Vagina (tissue), 2 donors: ENCODE data around the gene PPM1N. TPM values are rescaled to one million over a fixed set of nuclear protein-coding genes. Genes with fewer than 3 reads are reported as not detected.

ENCODE experiments used
- DNase-seq, 2 donors: peaks; one replicate each; pipeline ENCODE4 v3.0.0-alpha.2; 2017; ENCODE audit errors: extremely low spot score in 2 of 2
- H3K27ac ChIP-seq: fragments of 200-600 bp; sonication (generic); one replicate; pipeline ENCODE4 v1.5.1; 2019
- H3K27me3 ChIP-seq: fragments of 200-600 bp; sonication (generic); one replicate; pipeline ENCODE4 v1.5.1; 2019
- H3K36me3 ChIP-seq, 2 donors: fragments of 200-600 bp; sonication (generic); one replicate each; pipeline ENCODE4 v1.5.1; 2017 to 2019
- H3K4me1 ChIP-seq: fragments of 200-600 bp; sonication (generic); one replicate; pipeline ENCODE4 v1.5.1; 2019
- H3K4me3 ChIP-seq, 2 donors: fragments of 200-600 bp; sonication (generic); 1 replicate in 1 of 2; 2 replicates in 1 of 2; pipeline ENCODE4 v1.5.1; 2016 to 2019
- H3K9me3 ChIP-seq: fragments of 200-600 bp; sonication (generic); one replicate; pipeline ENCODE4 v1.5.1; 2019
- POLR2A ChIP-seq, 2 donors: fragments of 450-650 bp; IDR thresholded peaks; one replicate each; pipeline ENCODE4 v1.6.1; 2017; ENCODE audit warnings: antibody characterized with exemption in 2 of 2, mild to moderate bottlenecking in 2 of 2, moderate library complexity in 2 of 2
- POLR2AphosphoS5 ChIP-seq, 2 donors: sonication (generic); formaldehyde crosslinking; IDR thresholded peaks; one replicate each; pipeline ENCODE4 v1.9.0; 2017; ENCODE audit warnings: antibody characterized with exemption in 2 of 2, mild to moderate bottlenecking in 2 of 2, low read depth in 1 of 2; ENCODE audit not compliant: insufficient read depth in 1 of 2
- intact Hi-C: fragments of 100-400 bp; cut with DNase I; formaldehyde crosslinking; loops from one replicate; pipeline ENCODE4 v1.15.1; 2023
- total RNA-seq: library from RNA; depleted of rRNA; stranded (reverse); fragments of >200 nt; gene quantifications from one replicate; pipeline ENCODE4 v1.2.3, GENCODE V29; 2016
- TF ChIP-seq, protein P1 (sequence below), 3 experiments: fragments of 450-650 bp in 2 of 3; fragments of 200-600 bp in 1 of 3; sonication (generic) in 1 of 3; IDR thresholded peaks; one replicate each; pipeline ENCODE4 v1.5.1; 2017 to 2019; ENCODE audit warnings: antibody characterized with exemption in 3 of 3, mild to moderate bottlenecking in 2 of 3, moderate library complexity in 2 of 3

PPM1N gene
- total RNA-seq, 1 donor from 2014 or later, result 3.9 TPM

DNA sequence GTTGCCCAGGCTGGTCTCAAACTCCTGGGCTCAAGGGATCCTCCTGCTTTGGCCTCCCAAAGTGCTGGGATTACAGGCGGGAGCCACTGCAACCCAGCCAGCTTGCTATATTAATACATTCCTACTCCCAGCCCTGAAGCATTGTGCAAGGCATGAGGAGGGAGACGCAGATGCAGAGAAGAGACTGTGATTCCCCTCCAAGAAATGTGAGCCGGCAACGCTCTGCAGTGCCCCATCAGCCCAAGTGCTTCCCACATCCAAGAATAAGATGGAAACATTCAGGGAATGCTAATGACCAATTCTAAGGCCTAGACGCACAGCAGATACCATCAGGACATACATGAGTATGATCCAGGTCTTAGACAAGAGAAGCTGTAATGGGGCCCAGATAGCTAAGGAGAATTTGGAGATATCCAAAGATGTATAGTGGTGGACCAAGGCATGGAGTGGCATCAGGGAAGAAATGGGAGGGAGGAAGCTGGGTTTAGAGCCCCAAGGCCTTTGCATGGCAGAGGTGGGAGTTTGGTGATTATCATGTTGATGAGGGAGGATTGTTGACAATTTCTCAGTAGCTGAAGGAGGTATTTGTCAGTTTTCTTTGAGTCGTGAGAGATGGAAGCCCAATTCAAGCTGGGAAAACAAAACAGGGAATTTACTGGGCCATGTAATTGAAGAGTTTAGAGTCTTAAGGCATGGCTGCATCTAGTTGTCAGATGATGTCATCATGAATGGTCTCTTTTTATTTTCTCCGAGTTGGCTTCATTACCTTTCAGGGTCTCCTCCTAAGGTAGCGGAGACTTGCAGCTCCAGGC is 2.9 kb downstream of the PPM1N start:
- H3K36me3 ChIP-seq, result no peaks in the 10 kb centered on the region
- intact Hi-C loops, result no loop called here
- no peak for DNase-seq
- H3K9me3 ChIP-seq, result no peaks in the 10 kb centered on the region
- no peak overlapping the region for H3K27ac ChIP-seq
- peaks cover 40% of the 10 kb centered on the region for H3K4me1 ChIP-seq
- no peaks in the 10 kb centered on the region for H3K27me3 ChIP-seq
- TF ChIP-seq POLR2A (IDR thresholded peaks at IDR 0.05) (no peak), POLR2AphosphoS5 (IDR thresholded peaks at IDR 0.05; ENCODE audit: insufficient read depth in 1 of 2, low read depth in 1 of 2) (no peak)
- TF ChIP-seq, protein P1, sequence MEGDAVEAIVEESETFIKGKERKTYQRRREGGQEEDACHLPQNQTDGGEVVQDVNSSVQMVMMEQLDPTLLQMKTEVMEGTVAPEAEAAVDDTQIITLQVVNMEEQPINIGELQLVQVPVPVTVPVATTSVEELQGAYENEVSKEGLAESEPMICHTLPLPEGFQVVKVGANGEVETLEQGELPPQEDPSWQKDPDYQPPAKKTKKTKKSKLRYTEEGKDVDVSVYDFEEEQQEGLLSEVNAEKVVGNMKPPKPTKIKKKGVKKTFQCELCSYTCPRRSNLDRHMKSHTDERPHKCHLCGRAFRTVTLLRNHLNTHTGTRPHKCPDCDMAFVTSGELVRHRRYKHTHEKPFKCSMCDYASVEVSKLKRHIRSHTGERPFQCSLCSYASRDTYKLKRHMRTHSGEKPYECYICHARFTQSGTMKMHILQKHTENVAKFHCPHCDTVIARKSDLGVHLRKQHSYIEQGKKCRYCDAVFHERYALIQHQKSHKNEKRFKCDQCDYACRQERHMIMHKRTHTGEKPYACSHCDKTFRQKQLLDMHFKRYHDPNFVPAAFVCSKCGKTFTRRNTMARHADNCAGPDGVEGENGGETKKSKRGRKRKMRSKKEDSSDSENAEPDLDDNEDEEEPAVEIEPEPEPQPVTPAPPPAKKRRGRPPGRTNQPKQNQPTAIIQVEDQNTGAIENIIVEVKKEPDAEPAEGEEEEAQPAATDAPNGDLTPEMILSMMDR (IDR thresholded peaks at IDR 0.05), result no peak
- H3K4me3 ChIP-seq, result no peak overlapping the region

DNA sequence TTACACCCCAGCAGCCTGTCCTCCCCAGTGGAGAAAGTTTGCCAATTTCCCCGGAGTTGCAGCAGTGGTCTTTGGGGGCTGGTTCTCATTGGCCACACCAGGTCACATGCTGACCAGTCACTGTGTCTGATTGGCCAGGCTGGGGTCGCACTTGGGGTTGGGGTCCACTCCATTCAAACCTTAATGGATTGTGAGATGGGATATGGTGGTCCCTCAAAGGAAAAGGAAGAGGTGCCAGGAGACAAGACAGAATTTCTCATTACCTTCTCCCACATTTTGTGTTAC is 3.4 kb downstream of the PPM1N start:
- intact Hi-C loops, result no loop called here
- Histone ChIP-seq H3K4me1 (peaks cover 36% of the 10 kb centered on the region), H3K27ac (no peak overlapping the region)

DNA sequence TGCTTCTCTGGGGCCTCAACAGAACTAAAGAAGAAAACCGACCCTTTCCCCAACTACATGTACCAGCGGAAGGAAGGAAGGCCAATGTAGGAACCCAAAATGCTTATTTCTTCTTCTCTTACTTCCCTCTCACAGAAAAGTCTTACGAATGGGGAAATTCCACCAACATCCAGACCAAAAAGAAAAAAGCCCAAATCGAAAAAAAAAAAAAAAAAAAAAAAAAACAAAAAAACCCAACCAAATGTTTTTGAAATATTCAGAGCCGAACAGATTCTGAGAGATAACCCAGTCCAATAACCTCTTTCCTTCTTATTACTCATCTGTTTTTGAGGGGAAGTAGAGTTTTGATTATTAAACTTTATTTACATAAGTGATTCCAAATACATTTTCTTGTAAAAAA is 3.9 kb downstream of the PPM1N start:
- intact Hi-C loops, result no loop called here
- Histone ChIP-seq H3K4me1 (peaks cover 35% of the 10 kb centered on the region), H3K9me3 (no peaks in the 10 kb centered on the region), H3K27me3 (no peaks in the 10 kb centered on the region), H3K4me3 (no peak overlapping the region), H3K27ac (no peak overlapping the region), H3K36me3 (no peaks in the 10 kb centered on the region)
- TF ChIP-seq POLR2AphosphoS5 (IDR thresholded peaks at IDR 0.05; ENCODE audit: insufficient read depth in 1 of 2, low read depth in 1 of 2) (no peak), POLR2A (IDR thresholded peaks at IDR 0.05) (no peak)
- TF ChIP-seq, protein P1 (IDR thresholded peaks at IDR 0.05), result no peak
- no peak for DNase-seq

More for the DNA sequence above, 3.4 kb downstream of the PPM1N start:
- no peak for TF ChIP-seq POLR2A (IDR thresholded peaks at IDR 0.05)
- TF ChIP-seq, protein P1 (IDR thresholded peaks at IDR 0.05), result no peak
- no peak for TF ChIP-seq POLR2AphosphoS5 (IDR thresholded peaks at IDR 0.05; ENCODE audit: insufficient read depth in 1 of 2, low read depth in 1 of 2)
- Histone ChIP-seq H3K36me3 (no peaks in the 10 kb centered on the region), H3K27me3 (no peaks in the 10 kb centered on the region), H3K9me3 (no peaks in the 10 kb centered on the region), H3K4me3 (no peak overlapping the region)
- DNase-seq, result no peak

DNA sequence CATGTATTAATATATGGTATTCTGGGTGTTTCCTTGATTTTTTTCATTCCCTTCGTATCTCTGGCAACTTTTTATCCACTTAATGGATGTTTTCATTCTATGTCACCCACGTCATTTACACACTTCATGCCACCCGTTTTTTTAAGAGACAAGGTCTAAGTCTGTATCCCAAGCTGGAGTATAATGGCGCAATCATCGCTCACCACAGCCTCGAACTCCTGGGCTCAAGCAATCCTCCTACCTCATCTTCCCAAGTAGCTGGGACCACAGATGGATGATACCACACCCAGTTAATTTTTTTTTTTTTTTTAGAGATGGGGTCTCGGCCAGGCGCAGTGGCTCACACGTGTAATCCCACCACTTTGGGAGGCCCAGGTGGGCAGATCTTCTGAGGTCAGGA is 5.7 kb downstream of the PPM1N start:
- H3K36me3 ChIP-seq, result no peaks in the 10 kb centered on the region
- H3K4me1 ChIP-seq, result peaks cover 27% of the 10 kb centered on the region
- TF ChIP-seq POLR2AphosphoS5 (IDR thresholded peaks at IDR 0.05; ENCODE audit: insufficient read depth in 1 of 2, low read depth in 1 of 2) (no peak), POLR2A (IDR thresholded peaks at IDR 0.05) (no peak)
- TF ChIP-seq, protein P1 (IDR thresholded peaks at IDR 0.05), result no peak
- H3K27ac ChIP-seq, result no peak overlapping the region
- no peaks in the 10 kb centered on the region for H3K27me3 ChIP-seq
- no peak overlapping the region for H3K4me3 ChIP-seq
- intact Hi-C loops, result no loop called here
- DNase-seq, result no peak
- H3K9me3 ChIP-seq, result no peaks in the 10 kb centered on the region
